ENCODE results near the gene SLC37A1. TPM values are rescaled to one million over a fixed set of nuclear protein-coding genes. Genes with fewer than 3 reads are reported as not detected.

SLC37A1 gene
- total RNA-seq, 1 experiment from 2014 or later: 37.7 TPM

DNA sequence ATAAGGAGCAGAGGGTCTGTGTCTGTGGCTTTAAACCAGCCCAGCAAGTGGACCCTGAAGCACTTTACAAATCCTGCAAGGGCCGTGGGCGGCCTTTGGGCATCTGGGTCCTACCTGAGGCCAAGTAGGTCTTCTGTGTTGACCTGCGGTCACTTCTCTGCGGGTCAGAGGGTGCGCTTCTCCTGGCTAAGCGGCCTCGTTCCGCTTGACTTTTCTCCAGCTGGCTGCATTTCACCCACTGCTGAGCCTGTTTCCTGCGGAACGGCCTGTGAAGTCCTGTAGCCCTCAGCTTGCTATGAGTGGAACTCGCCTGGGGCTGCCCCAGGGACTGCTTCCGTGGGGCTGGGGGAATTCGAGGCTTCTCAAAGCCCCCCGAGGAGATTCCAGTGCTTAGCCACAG lies 43.3 kb downstream of the SLC37A1 start:
- Histone ChIP-seq H3K27me3 (ENCODE audit: insufficient read depth, low read length) (no peaks in the 10 kb centered on the region), H3K27ac (ENCODE audit: insufficient read length, low read depth, low read length) (no peak overlapping the region), H2BK5ac (ENCODE audit: insufficient read length, low read length) (no peak overlapping the region), H3K23ac (ENCODE audit: insufficient read length, low read depth, low read length) (no peak overlapping the region), H4K20me1 (ENCODE audit: control insufficient read depth, insufficient read depth, insufficient read length) (no peaks in the 10 kb centered on the region), H3K56ac (ENCODE audit: insufficient read length, low read depth, low read length) (no peak overlapping the region), H4K5ac (ENCODE audit: insufficient read length, low read depth, low read length) (no peak overlapping the region), H2AK5ac (ENCODE audit: insufficient read length, low read length) (no peak overlapping the region), H2BK15ac (ENCODE audit: low read depth, low read length) (no peak overlapping the region), H2AFZ (ENCODE audit: low read length) (no peak overlapping the region), H3K4me1 (ENCODE audit: insufficient read depth, low read length) (no peaks in the 10 kb centered on the region), H3K9me3 (ENCODE audit: control insufficient read depth, low read depth, low read length) (no peaks in the 10 kb centered on the region), H3K79me1 (ENCODE audit: insufficient read depth, low read depth, low read length, poor library complexity, severe bottlenecking) (no peaks in the 10 kb centered on the region), H3K79me2 (ENCODE audit: insufficient read depth, low read length) (no peaks in the 10 kb centered on the region), H3K4ac (ENCODE audit: low read depth, low read length) (no peak overlapping the region), H3K23me2 (ENCODE audit: insufficient read length, low read depth, low read length, poor library complexity, severe bottlenecking) (no peaks in the 10 kb centered on the region), H3T11ph (ENCODE audit: low read length) (no peak overlapping the region), H3K4me2 (ENCODE audit: insufficient read depth, insufficient read length, low read length) (no peak overlapping the region), H4K91ac (ENCODE audit: insufficient read length, low read depth, low read length) (no peak overlapping the region), H2BK20ac (ENCODE audit: low read depth, low read length, poor library complexity, severe bottlenecking) (no peak overlapping the region), H3K18ac (ENCODE audit: insufficient read length, low read depth, low read length) (no peak overlapping the region), H3K9ac (ENCODE audit: extremely low read depth, insufficient read length, low read length) (no peak overlapping the region), H3K14ac (ENCODE audit: insufficient read depth, low read length) (no peak overlapping the region), H2BK12ac (ENCODE audit: insufficient read length, low read depth, low read length) (no peak overlapping the region), H4K8ac (replicated peaks; ENCODE audit: insufficient read length, low read depth, low read length) (no peak overlapping the region), H2BK120ac (ENCODE audit: low read depth, low read length, poor library complexity, severe bottlenecking) (no peak overlapping the region)
- peak overlapping the region in 1 of 3 experiments; percentile 22; a peak in 2 of 7 replicates for H3K27ac Mint-ChIP-seq
- peaks cover under 1 to 2% of the 10 kb centered on the region in 2 experiments; a peak in 3 of 5 replicates for H3K9me3 Mint-ChIP-seq
- WGBS (ENCODE audit: extremely low coverage, insufficient read length, low lambda C conversion rate): no CpG with 5 or more reads among the region's 14 CpGs
- H3K36me3 Mint-ChIP-seq (ENCODE audit: insufficient read depth in 1 of 3, low read depth in 3 of 3): peaks cover 2 to 64% (median 28%) of the 10 kb centered on the region in 3 experiments; a peak in 6 of 7 replicates
- H3K4me1 Mint-ChIP-seq: peaks cover 17% of the 10 kb centered on the region in 2 experiments
- H3K4me3 Mint-ChIP-seq: no peak overlapping the region
- H3K27me3 Mint-ChIP-seq (ENCODE audit: low read depth): no peaks in the 10 kb centered on the region; the same call in 1 of the 2 replicates
- TF ChIP-seq, protein P1, sequence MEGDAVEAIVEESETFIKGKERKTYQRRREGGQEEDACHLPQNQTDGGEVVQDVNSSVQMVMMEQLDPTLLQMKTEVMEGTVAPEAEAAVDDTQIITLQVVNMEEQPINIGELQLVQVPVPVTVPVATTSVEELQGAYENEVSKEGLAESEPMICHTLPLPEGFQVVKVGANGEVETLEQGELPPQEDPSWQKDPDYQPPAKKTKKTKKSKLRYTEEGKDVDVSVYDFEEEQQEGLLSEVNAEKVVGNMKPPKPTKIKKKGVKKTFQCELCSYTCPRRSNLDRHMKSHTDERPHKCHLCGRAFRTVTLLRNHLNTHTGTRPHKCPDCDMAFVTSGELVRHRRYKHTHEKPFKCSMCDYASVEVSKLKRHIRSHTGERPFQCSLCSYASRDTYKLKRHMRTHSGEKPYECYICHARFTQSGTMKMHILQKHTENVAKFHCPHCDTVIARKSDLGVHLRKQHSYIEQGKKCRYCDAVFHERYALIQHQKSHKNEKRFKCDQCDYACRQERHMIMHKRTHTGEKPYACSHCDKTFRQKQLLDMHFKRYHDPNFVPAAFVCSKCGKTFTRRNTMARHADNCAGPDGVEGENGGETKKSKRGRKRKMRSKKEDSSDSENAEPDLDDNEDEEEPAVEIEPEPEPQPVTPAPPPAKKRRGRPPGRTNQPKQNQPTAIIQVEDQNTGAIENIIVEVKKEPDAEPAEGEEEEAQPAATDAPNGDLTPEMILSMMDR (conservative IDR thresholded peaks at IDR 0.05): no peak
- no peak for DNase-seq
